A549 treated with GW870086 at 1 μM for 4 hours (cell line): Measurements from ENCODE around the gene USP31. TPM values are rescaled to one million over a fixed set of nuclear protein-coding genes. Genes with fewer than 3 reads are reported as not detected.

Experiments used
- total RNA-seq: library from RNA; stranded (reverse); fragments of 200-300 nt; extraction: Qiagen RNA extraction; gene quantifications from 5 replicates; pipeline ENCODE4 v1.2.3, GENCODE V29; 2022; ENCODE audit warnings: low read depth

The USP31 gene
- 10.9 to 13.4 TPM (median 12.3 TPM) in 5 replicates for total RNA-seq

GRCh38 chr16:23149267-23149992, at the start of gene USP31:
Gene USP31 (minus strand): TSS chr16:23149452. CDS start chr16:23149270, 182 bp downstream.

GRCh38 chr16:23182679-23183542, 33.7 kb upstream of the USP31 start, which contains the start of gene SCNN1G:
Gene SCNN1G (plus strand): TSS chr16:23182745. CDS start chr16:23186272, 3,527 bp downstream.

Other genes starting within 250 kb of the USP31 start
- 0.24 to 0.45 TPM (median 0.37 TPM) in 5 replicates for gene SCNN1G, start 33.3 kb upstream of the USP31 start, total RNA-seq
- gene SCNN1B, start 152.8 kb upstream of the USP31 start, total RNA-seq = 0.14 to 0.47 TPM (median 0.25 TPM) in 4 of 5 replicates, not detected in the other